HepG2 (cell line): ENCODE data around the gene CA7. TPM values are rescaled to one million over a fixed set of nuclear protein-coding genes. Genes with fewer than 3 reads are reported as not detected.
A peak's percentile ranks its signal among the peaks of the same experiment; 100 is the strongest.

ENCODE experiments used
- ATAC-seq: fragments of 200-7000 bp; cut with Tn5 transposase; 3 replicates; pipeline ENCODE4 v1.9.1; 2020; ENCODE audit warnings: mild to moderate bottlenecking, moderate library complexity
- BruUV-seq: library from RNA; stranded (reverse); fragments of 400-500 nt; replicated peaks from 2 replicates; lab custom pipeline; 2021; lab: Mats Ljungman, UMichigan
- CTCF ChIA-PET: fragments of 300-600 bp; formaldehyde crosslinking; extraction: SDS; loops from one replicate; lab custom pipeline; 2021; ENCODE audit warnings: low total read pairs, inconsistent platforms, low intra/inter-chr PET ratio; lab: Yijun Ruan, JAX
- POLR2A ChIA-PET: fragments of 350-600 bp; sonication (Branson Sonifier 250); formaldehyde crosslinking; loops from one replicate; lab custom pipeline; 2020; ENCODE audit warnings: antibody characterized with exemption, inconsistent platforms; lab: Yijun Ruan, JAX
- DNase-seq: peaks from one replicate; pipeline ENCODE4 v3.0.0-alpha.2; 2015; ENCODE audit warnings: low spot score
- FAIRE-seq: peaks from 3 replicates; lab custom pipeline; 2011; peaks lifted over from hg19 to GRCh38; lab: Jason Lieb, UNC
- H2AFZ ChIP-seq: one replicate; pipeline ENCODE4 v1.6.1; 2011; ENCODE audit warnings: low read length, inconsistent platforms
- H3K27ac ChIP-seq: fragments of 300-600 bp; 3 replicates; pipeline ENCODE4 v1.8.0; 2011; ENCODE audit warnings: mixed run types, mild to moderate bottlenecking, mixed read lengths, low read length, inconsistent platforms; ENCODE audit not compliant: insufficient read depth; ENCODE audit errors: extremely low read length
- H3K27me3 ChIP-seq, 2 experiments: fragments of 200-600 bp in 1 of 2; 2 replicates in 1 of 2; 3 replicates in 1 of 2; pipeline versions ENCODE4 v1.6.0 to v1.8.0; 2011; ENCODE audit warnings: low read length in 2 of 2, mild to moderate bottlenecking in 2 of 2, moderate library complexity in 2 of 2, inconsistent platforms in 1 of 2; ENCODE audit not compliant: insufficient read depth in 2 of 2, control insufficient read depth in 1 of 2
- H3K36me3 ChIP-seq, 2 experiments: fragments of 200-600 bp in 1 of 2; replicated peaks in 1 of 2; 2 replicates in 1 of 2; 3 replicates in 1 of 2; pipeline versions ENCODE4 v1.5.1 to v1.8.0; 2011; ENCODE audit warnings: low read length in 2 of 2, inconsistent platforms in 1 of 2; ENCODE audit not compliant: insufficient read depth in 2 of 2, control insufficient read depth in 1 of 2
- H3K4me1 ChIP-seq: 2 replicates; pipeline ENCODE4 v1.5.1; 2012; ENCODE audit warnings: low read length, inconsistent platforms; ENCODE audit not compliant: insufficient read depth
- H3K4me2 ChIP-seq: 2 replicates; pipeline ENCODE4 v1.6.0; 2011; ENCODE audit warnings: low read depth, low read length, inconsistent platforms
- H3K4me3 ChIP-seq, 3 experiments: fragments of 200-600 bp in 1 of 3; sonication (generic), shearing (Covaris generic) in 1 of 3; replicated peaks in 1 of 3; 2 replicates each; pipeline ENCODE4 v1.5.1; 2011 to 2016; ENCODE audit warnings: low read length in 3 of 3, inconsistent platforms in 2 of 3, low read depth in 2 of 3, mild to moderate bottlenecking in 2 of 3, control low read depth in 1 of 3, mixed read lengths in 1 of 3; ENCODE audit not compliant: insufficient read depth in 1 of 3
- H3K79me2 ChIP-seq: one replicate; pipeline ENCODE4 v1.6.1; 2011; ENCODE audit warnings: low read length, inconsistent platforms; ENCODE audit not compliant: insufficient read depth
- H3K9ac ChIP-seq: 2 replicates; pipeline ENCODE4 v1.6.0; 2011; ENCODE audit warnings: mild to moderate bottlenecking, low read depth, low read length, inconsistent platforms; ENCODE audit not compliant: insufficient read depth
- H3K9me3 ChIP-seq: 2 replicates; pipeline ENCODE4 v1.5.1; 2012; ENCODE audit warnings: mild to moderate bottlenecking, low read length
- H4K20me1 ChIP-seq: 2 replicates; pipeline ENCODE4 v1.6.0; 2011; ENCODE audit warnings: inconsistent platforms, mild to moderate bottlenecking, low read length, moderate library complexity; ENCODE audit not compliant: insufficient read depth
- ADNP ChIP-seq: sonication (generic); formaldehyde crosslinking; IDR thresholded peaks from 2 replicates; pipeline ENCODE4 v1.4.0; 2020; ENCODE audit warnings: missing genetic modification reagents
- CBX1 ChIP-seq: IDR thresholded peaks from one replicate; pipeline ENCODE4 v1.6.1; 2016; ENCODE audit warnings: antibody characterized with exemption, low read depth
- CHD4 ChIP-seq: fragments of 200-600 bp; sonication (generic); IDR thresholded peaks from 2 replicates; pipeline ENCODE4 v1.7.0; 2017; ENCODE audit warnings: mild to moderate bottlenecking, low read length, borderline replicate concordance
- FOXK1 ChIP-seq: sonication (generic); formaldehyde crosslinking; IDR thresholded peaks from 2 replicates; pipeline ENCODE4 v1.4.0; 2020; ENCODE audit warnings: low read depth, missing genetic modification reagents, borderline replicate concordance
- KDM1A ChIP-seq: IDR thresholded peaks from 2 replicates; pipeline ENCODE4 v1.6.1; 2016; ENCODE audit warnings: missing compliant biosample characterization
- RCOR2 ChIP-seq: IDR thresholded peaks from 2 replicates; pipeline ENCODE4 v1.6.1; 2016; ENCODE audit warnings: missing biosample characterization, missing genetic modification reagents
- XRCC5 ChIP-seq: fragments of 200-400 bp; formaldehyde crosslinking; optimal IDR thresholded peaks from 2 replicates; pipeline ENCODE3; 2017; ENCODE audit warnings: mild to moderate bottlenecking, low read length
- ZFP41 ChIP-seq: sonication (generic); formaldehyde crosslinking; IDR thresholded peaks from 2 replicates; pipeline ENCODE4 v1.4.0; 2020; ENCODE audit warnings: mild to moderate bottlenecking, missing genetic modification reagents, borderline replicate concordance
- ZFX ChIP-seq: sonication (generic); formaldehyde crosslinking; IDR thresholded peaks from 2 replicates; pipeline ENCODE4 v1.4.0; 2020; ENCODE audit warnings: mild to moderate bottlenecking, low read depth, missing genetic modification reagents, moderate library complexity
- ZMYM3 ChIP-seq: sonication (generic); formaldehyde crosslinking; IDR thresholded peaks from 2 replicates; pipeline ENCODE4 v1.5.1; 2020; ENCODE audit warnings: mild to moderate bottlenecking, missing genetic modification reagents
- ZNF207 ChIP-seq: fragments of 450-650 bp; IDR thresholded peaks from 2 replicates; pipeline ENCODE4 v1.6.1; 2016; ENCODE audit warnings: antibody characterized with exemption, borderline replicate concordance
- ZNF430 ChIP-seq: sonication (generic); formaldehyde crosslinking; IDR thresholded peaks from 2 replicates; pipeline ENCODE4 v1.9.0; 2021; ENCODE audit warnings: mild to moderate bottlenecking, missing genetic modification reagents
- ZNF629 ChIP-seq: sonication (generic); formaldehyde crosslinking; conservative IDR thresholded peaks from 2 replicates; pipeline ENCODE4 v1.5.0; 2020; ENCODE audit warnings: missing genetic modification reagents
- ZNF761 ChIP-seq: sonication (generic); formaldehyde crosslinking; conservative IDR thresholded peaks from 2 replicates; pipeline ENCODE4 v1.4.0; 2020; ENCODE audit warnings: mild to moderate bottlenecking, missing genetic modification reagents
- WGBS: methylation state at CpG from one replicate; pipeline ENCODE4 v1.1.6; 2017; ENCODE audit warnings: low lambda C conversion rate; 5-methylcytosine and 5-hydroxymethylcytosine counted together
- in situ Hi-C: cut with HindIII; loops from 2 replicates; pipeline ENCODE4 v1.10.0; 2017; ENCODE audit warnings: low pct_unique_long_range_greater_than_20kb; ENCODE audit not compliant: extremely low pct_ligation_motif_present
- intact Hi-C: fragments of 100-400 bp; cut with micrococcal nuclease; formaldehyde crosslinking; loops from one replicate; pipeline ENCODE4 v1.10.0; 2022; ENCODE audit not compliant: unreplicated experiment
- polyA plus RNA-seq, 8 experiments: library from polyadenylated mRNA; depleted of rRNA in 3 of 8; stranded (reverse) in 7 of 8; unstranded in 1 of 8; fragments of >200 nt; fragmentation: Illumina TruSeq in 4 of 8; extraction: Trizol in 4 of 8; gene quantifications; 2 replicates each; pipeline versions ENCODE4 v1.2.1 to v1.2.3, GENCODE V29; 2011 to 2016; ENCODE audit warnings: low read depth in 4 of 8, missing spikeins in 1 of 8, mixed read lengths in 1 of 8; ENCODE audit not compliant: insufficient read depth in 1 of 8
- total RNA-seq, 5 experiments: library from RNA; depleted of rRNA; stranded (reverse); fragments of >200 nt; fragmentation: Illumina TruSeq; extraction: Trizol; gene quantifications; 2 replicates each; pipeline ENCODE4 v1.2.3, GENCODE V29; 2016; ENCODE audit warnings: low read depth in 1 of 5
- TF ChIP-seq, protein P1 (sequence below): sonication (generic); formaldehyde crosslinking; conservative IDR thresholded peaks from 2 replicates; pipeline ENCODE4 v1.8.0; 2022; ENCODE audit warnings: missing genetic modification reagents
- TF ChIP-seq, protein P2 (sequence below), 2 experiments: sonication (generic) in 1 of 2; formaldehyde crosslinking in 1 of 2; IDR thresholded peaks; 2 replicates each; pipeline versions ENCODE4 v1.4.0 to v1.6.1; 2016 to 2020; ENCODE audit warnings: borderline replicate concordance in 1 of 2, low read depth in 1 of 2, mild to moderate bottlenecking in 1 of 2, missing genetic modification reagents in 1 of 2

CA7 gene
- total and polyA plus RNA-seq, 2 of the 13 experiments (the other 11 are each of a cell fraction or from before 2014, with no cell fraction given) = not detected

DNA sequence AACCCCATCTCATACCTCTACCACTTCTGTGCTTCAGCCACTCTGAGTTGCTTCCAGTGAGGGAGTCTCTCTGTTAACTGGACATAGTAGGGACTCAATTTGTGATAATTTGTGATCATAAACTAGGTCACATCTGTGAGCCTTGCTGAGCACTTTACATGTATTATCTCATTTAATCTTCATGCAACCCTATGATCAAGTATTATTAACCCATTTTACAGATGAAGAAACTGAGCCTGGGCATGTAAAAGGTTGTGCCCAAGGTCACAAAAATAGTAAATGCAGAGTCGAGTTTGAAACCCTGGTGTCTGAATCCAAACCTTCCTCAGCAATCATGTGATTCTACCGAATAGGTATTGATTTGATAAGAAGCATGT, 54.7 kb downstream of the CA7 start:
- BruUV-seq = no TSS peak
- Histone ChIP-seq H2AFZ (no peak overlapping the region), H3K36me3 (no peaks in the 10 kb centered on the region), H3K27ac (no peak overlapping the region), H3K9ac (no peak overlapping the region), H3K4me1 (peaks cover 84% of the 10 kb centered on the region), H3K27me3 (peaks cover 0 to 2% of the 10 kb centered on the region in 2 experiments; a peak in 1 of 5 replicates), H3K79me2 (no peaks in the 10 kb centered on the region), H4K20me1 (no peaks in the 10 kb centered on the region), H3K4me3 (no peak overlapping the region), H3K4me2 (peak overlapping the region; percentile 71), H3K9me3 (no peaks in the 10 kb centered on the region)
- no peak for ATAC-seq
- in situ Hi-C loops = no loop called here
- TF ChIP-seq CBX1 (peak; percentile 15), ADNP (CRISPR knock-in tag) (0 out of 2 replicates have a peak, but pooled peaks have one; percentile 17), ZNF430 (CRISPR knock-in tag) (peak; percentile 33; the same call in 1 of the 2 replicates), RCOR2 (CRISPR knock-in tag) (0 out of 2 replicates have a peak, but pooled peaks have one; percentile 39), CHD4 (peak; percentile 94), ZMYM3 (CRISPR knock-in tag) (peak; percentile 59), XRCC5 (no peak), KDM1A (peak; percentile 27; the same call in 1 of the 2 replicates), FOXK1 (CRISPR knock-in tag) (no peak), ZFP41 (CRISPR knock-in tag) (no peak), ZNF207 (no peak), ZNF761 (0 out of 2 replicates have a peak, but pooled peaks have one; percentile 32), ZFX (CRISPR knock-in tag) (no peak), ZNF629 (CRISPR knock-in tag) (peak; percentile 96)
- TF ChIP-seq, protein P1, sequence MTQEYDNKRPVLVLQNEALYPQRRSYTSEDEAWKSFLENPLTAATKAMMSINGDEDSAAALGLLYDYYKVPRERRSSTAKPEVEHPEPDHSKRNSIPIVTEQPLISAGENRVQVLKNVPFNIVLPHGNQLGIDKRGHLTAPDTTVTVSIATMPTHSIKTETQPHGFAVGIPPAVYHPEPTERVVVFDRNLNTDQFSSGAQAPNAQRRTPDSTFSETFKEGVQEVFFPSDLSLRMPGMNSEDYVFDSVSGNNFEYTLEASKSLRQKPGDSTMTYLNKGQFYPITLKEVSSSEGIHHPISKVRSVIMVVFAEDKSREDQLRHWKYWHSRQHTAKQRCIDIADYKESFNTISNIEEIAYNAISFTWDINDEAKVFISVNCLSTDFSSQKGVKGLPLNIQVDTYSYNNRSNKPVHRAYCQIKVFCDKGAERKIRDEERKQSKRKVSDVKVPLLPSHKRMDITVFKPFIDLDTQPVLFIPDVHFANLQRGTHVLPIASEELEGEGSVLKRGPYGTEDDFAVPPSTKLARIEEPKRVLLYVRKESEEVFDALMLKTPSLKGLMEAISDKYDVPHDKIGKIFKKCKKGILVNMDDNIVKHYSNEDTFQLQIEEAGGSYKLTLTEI (CRISPR knock-in tag) = no peak
- TF ChIP-seq, protein P2, sequence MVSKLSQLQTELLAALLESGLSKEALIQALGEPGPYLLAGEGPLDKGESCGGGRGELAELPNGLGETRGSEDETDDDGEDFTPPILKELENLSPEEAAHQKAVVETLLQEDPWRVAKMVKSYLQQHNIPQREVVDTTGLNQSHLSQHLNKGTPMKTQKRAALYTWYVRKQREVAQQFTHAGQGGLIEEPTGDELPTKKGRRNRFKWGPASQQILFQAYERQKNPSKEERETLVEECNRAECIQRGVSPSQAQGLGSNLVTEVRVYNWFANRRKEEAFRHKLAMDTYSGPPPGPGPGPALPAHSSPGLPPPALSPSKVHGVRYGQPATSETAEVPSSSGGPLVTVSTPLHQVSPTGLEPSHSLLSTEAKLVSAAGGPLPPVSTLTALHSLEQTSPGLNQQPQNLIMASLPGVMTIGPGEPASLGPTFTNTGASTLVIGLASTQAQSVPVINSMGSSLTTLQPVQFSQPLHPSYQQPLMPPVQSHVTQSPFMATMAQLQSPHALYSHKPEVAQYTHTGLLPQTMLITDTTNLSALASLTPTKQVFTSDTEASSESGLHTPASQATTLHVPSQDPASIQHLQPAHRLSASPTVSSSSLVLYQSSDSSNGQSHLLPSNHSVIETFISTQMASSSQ (IDR thresholded peaks at IDR 0.05; ENCODE audit: low read depth) = no peak
- TF ChIP-seq, protein P2 (CRISPR knock-in tag; IDR thresholded peaks at IDR 0.05; ENCODE audit: borderline replicate concordance) = no peak
- ChIA-PET POLR2A (interaction anchor here (1.0 to 10.3 kb wide), 4 partner anchors 21 to 45 kb away, joined by 3 to 86 read pairs (median 3); partner anchors contain the start of genes CDH16 and CIAO2B), CTCF (no interaction called here)
- intact Hi-C loops = loop anchor here (10.0 kb wide), 1 partner anchor 256 kb away; the partner anchor contains the start of genes B3GNT9, FBXL8 and TRADD
- DNase-seq = no peak
- WGBS = 43% methylated on average over 2 of the region's 2 CpGs
- no peak for FAIRE-seq
